Peyer's patch (tissue), 4 donors: ENCODE data around the gene GH2.
A peak's percentile ranks its signal among the peaks of the same experiment; 100 is the strongest.
"Not testable (repeated sequence)": the region's sequence is repeated elsewhere in the genome, so short reads cannot be mapped to it uniquely, and the experiment has no call there.

Experiments used
- CTCF ChIP-seq, 6 experiments: fragments of 450-650 bp in 4 of 6; fragments of 200-600 bp in 2 of 6; sonication (generic) in 1 of 6; IDR thresholded peaks; one replicate each; pipeline ENCODE4 v1.5.1; 2017 to 2019; ENCODE audit warnings: antibody characterized with exemption in 6 of 6, mild to moderate bottlenecking in 3 of 6, moderate library complexity in 1 of 6
- POLR2A ChIP-seq, 2 donors: fragments of 450-650 bp; IDR thresholded peaks; one replicate each; pipeline ENCODE4 v1.5.1; 2017; ENCODE audit warnings: antibody characterized with exemption in 2 of 2, mild to moderate bottlenecking in 2 of 2, moderate library complexity in 2 of 2

- TF ChIP-seq POLR2A (IDR thresholded peaks at IDR 0.05): not testable (repeated sequence)
- TF ChIP-seq CTCF (IDR thresholded peaks at IDR 0.05): peak in 4 of 6 experiments; percentile 14 to 34 (median 28)
These were observed 7.5 kb upstream of the GH2 start for GRCh38 chr17:63889026-63889848.
